PC-3 (cell line): ENCODE results near the gene TCF3. TPM values are rescaled to one million over a fixed set of nuclear protein-coding genes. Genes with fewer than 3 reads are reported as not detected.

Experiments used
- ATAC-seq: fragments of 200-7000 bp; cut with Tn5 transposase; 2 replicates; pipeline ENCODE4 v1.9.1; 2020; ENCODE audit warnings: mild to moderate bottlenecking, moderate library complexity
- BruUV-seq: library from RNA; stranded (reverse); fragments of 400-500 nt; replicated peaks from 2 replicates; lab custom pipeline; 2021; lab: Mats Ljungman, UMichigan
- CTCF ChIA-PET: fragments of 300-600 bp; sonication (Branson Sonifier 250); formaldehyde crosslinking; loops from one replicate; lab custom pipeline; 2022; ENCODE audit warnings: antibody characterized with exemption; lab: Charles Lee
- POLR2A ChIA-PET: fragments of 300-600 bp; sonication (Branson Sonifier 250); formaldehyde crosslinking; loops from one replicate; lab custom pipeline; 2022; ENCODE audit warnings: antibody characterized with exemption; ENCODE audit not compliant: unreplicated experiment; lab: Charles Lee
- DNase-seq: peaks from one replicate; pipeline ENCODE4 v3.0.0-alpha.2; 2015
- H2AFZ ChIP-seq: fragments of 300-600 bp; sonication (generic); 2 replicates; pipeline ENCODE4 v1.6.0; 2016; ENCODE audit warnings: antibody characterized with exemption, low read length
- H3F3A ChIP-seq: fragments of 300-600 bp; sonication (generic); one replicate; pipeline ENCODE4 v1.6.0; 2017; ENCODE audit warnings: antibody characterized with exemption, low read length, control low read depth, mild to moderate bottlenecking; ENCODE audit not compliant: unreplicated experiment
- H3K27ac ChIP-seq: fragments of 300-600 bp; sonication (generic); 2 replicates; pipeline ENCODE4 v1.5.1; 2016; ENCODE audit warnings: mild to moderate bottlenecking, low read length
- H3K27me3 ChIP-seq: fragments of 300-600 bp; sonication (generic); 2 replicates; pipeline ENCODE4 v1.6.1; 2016; ENCODE audit warnings: low read length, mixed read lengths
- H3K36me3 ChIP-seq: fragments of 300-600 bp; sonication (generic); 2 replicates; pipeline ENCODE4 v1.6.1; 2016; ENCODE audit warnings: low read depth, mixed run types, low read length, mixed read lengths
- H3K4me1 ChIP-seq: fragments of 300-600 bp; sonication (generic); 2 replicates; pipeline ENCODE4 v1.5.1; 2016; ENCODE audit warnings: low read length; ENCODE audit not compliant: insufficient read depth
- H3K4me2 ChIP-seq: fragments of 300-600 bp; sonication (generic); 2 replicates; pipeline ENCODE4 v1.6.0; 2016; ENCODE audit warnings: low read length
- H3K4me3 ChIP-seq: fragments of 300-600 bp; sonication (generic); 2 replicates; pipeline ENCODE4 v1.5.1; 2016; ENCODE audit warnings: mild to moderate bottlenecking, low read length, mixed read lengths
- H3K79me2 ChIP-seq: fragments of 300-600 bp; sonication (generic); 2 replicates; pipeline ENCODE4 v1.6.1; 2017; ENCODE audit warnings: low read length, mixed read lengths
- H3K9ac ChIP-seq: fragments of 300-600 bp; sonication (generic); 2 replicates; pipeline ENCODE4 v1.6.0; 2016; ENCODE audit warnings: mild to moderate bottlenecking, low read length
- H3K9me2 ChIP-seq: fragments of 300-600 bp; sonication (generic); replicated peaks from 2 replicates; pipeline ENCODE4 v1.6.1; 2016; ENCODE audit warnings: mixed run types, low read length, mixed read lengths
- H3K9me3 ChIP-seq: fragments of 300-600 bp; sonication (generic); 2 replicates; pipeline ENCODE4 v1.6.1; 2016; ENCODE audit warnings: low read length, mixed read lengths
- H4K20me1 ChIP-seq: fragments of 300-600 bp; sonication (generic); 2 replicates; pipeline ENCODE4 v1.6.1; 2016; ENCODE audit warnings: low read length, mixed read lengths
- CTCF ChIP-seq: fragments of 300-600 bp; sonication (generic); conservative IDR thresholded peaks from 2 replicates; pipeline ENCODE4 v1.5.1; 2017; ENCODE audit warnings: antibody characterized with exemption, low read depth, mild to moderate bottlenecking, low read length
- EZH2 ChIP-seq: fragments of 300-600 bp; sonication (generic); IDR thresholded peaks from one replicate; pipeline ENCODE4 v1.6.1; 2017; ENCODE audit warnings: antibody characterized with exemption, mild to moderate bottlenecking, low read length; ENCODE audit not compliant: unreplicated experiment
- EZH2phosphoT487 ChIP-seq: fragments of 300-600 bp; sonication (generic); IDR thresholded peaks from 2 replicates; pipeline ENCODE4 v1.6.1; 2018; ENCODE audit warnings: mild to moderate bottlenecking, antibody characterized with exemption, low read length, borderline replicate concordance
- intact Hi-C: fragments of 100-400 bp; cut with micrococcal nuclease; formaldehyde crosslinking; loops from 2 replicates; pipeline ENCODE4 v1.9.0; 2023
- total RNA-seq: library from RNA; depleted of rRNA; stranded (reverse); fragments of >200 nt; gene quantifications from 2 replicates; pipeline ENCODE4 v1.2.3, GENCODE V29; 2014

The TCF3 gene
- total RNA-seq, 1 experiment from 2014 or later = 147 TPM

GRCh38 chr19:1608359-1609102, 43.9 kb downstream of the TCF3 start:
- intact Hi-C loops = loop anchor here (5.0 kb wide), 1 partner anchor 44 kb away; the partner anchor contains the start of gene TCF3
- Histone ChIP-seq H3K27ac (no peak overlapping the region), H3K4me3 (no peak overlapping the region), H3K4me1 (peaks cover 19% of the 10 kb centered on the region), H3K4me2 (peak overlapping the region; percentile 39), H3K36me3 (no peaks in the 10 kb centered on the region), H3K79me2 (peaks cover 17% of the 10 kb centered on the region), H3F3A (no peaks in the 10 kb centered on the region), H4K20me1 (no peaks in the 10 kb centered on the region), H3K9me3 (no peaks in the 10 kb centered on the region), H3K9ac (no peak overlapping the region), H3K27me3 (no peaks in the 10 kb centered on the region), H2AFZ (no peak overlapping the region), H3K9me2 (no peaks in the 10 kb centered on the region)
- peak; percentile 39 for ATAC-seq
- ChIA-PET POLR2A (no interaction called here), CTCF (no interaction called here)
- TF ChIP-seq CTCF (no peak), EZH2 (no peak)
- peak; percentile 58 for DNase-seq
- BruUV-seq = no TSS peak

- Histone ChIP-seq H3K9me2 (no peaks in the 10 kb centered on the region), H3F3A (no peaks in the 10 kb centered on the region), H2AFZ (peak overlapping the region; percentile 78; the same call in 1 of the 2 replicates), H3K27ac (peak overlapping the region; percentile 68), H3K4me3 (peak overlapping the region; percentile 90), H3K4me2 (peak overlapping the region; percentile 84), H3K36me3 (no peaks in the 10 kb centered on the region), H3K9me3 (no peaks in the 10 kb centered on the region), H3K79me2 (peaks cover 40% of the 10 kb centered on the region), H4K20me1 (no peaks in the 10 kb centered on the region), H3K9ac (peak overlapping the region; percentile 95), H3K27me3 (no peaks in the 10 kb centered on the region), H3K4me1 (peaks cover 19% of the 10 kb centered on the region)
- TF ChIP-seq EZH2phosphoT487 = no peak
- no peak for TF ChIP-seq CTCF
- TF ChIP-seq EZH2 = no peak
- DNase-seq (no peak), ATAC-seq (peak; percentile 5; the same call in 1 of the 2 replicates)
- ChIA-PET POLR2A (no interaction called here), CTCF (interaction anchor here (1.0 to 1.1 kb wide), 2 partner anchors 13 to 65 kb away, joined by 3 to 4 read pairs; partner anchors contain the start of gene MBD3)
- intact Hi-C loops = loop anchor here (5.0 kb wide), 1 partner anchor 46 kb away; the partner anchor contains the start of gene TCF3
- no TSS peak for BruUV-seq
These were observed 46.2 kb downstream of the TCF3 start for GRCh38 chr19:1606138-1606651.
